HepG2 (cell line): ENCODE data around the gene HUNK. TPM values are rescaled to one million over a fixed set of nuclear protein-coding genes. Genes with fewer than 3 reads are reported as not detected.

Experiments
- ATAC-seq: fragments of 200-7000 bp; cut with Tn5 transposase; 3 replicates; pipeline ENCODE4 v1.9.1; 2020; ENCODE audit warnings: mild to moderate bottlenecking, moderate library complexity
- BruUV-seq: library from RNA; stranded (reverse); fragments of 400-500 nt; replicated peaks from 2 replicates; lab custom pipeline; 2021; lab: Mats Ljungman, UMichigan
- CTCF ChIA-PET: fragments of 300-600 bp; formaldehyde crosslinking; extraction: SDS; loops from one replicate; lab custom pipeline; 2021; ENCODE audit warnings: low total read pairs, inconsistent platforms, low intra/inter-chr PET ratio; lab: Yijun Ruan, JAX
- POLR2A ChIA-PET: fragments of 350-600 bp; sonication (Branson Sonifier 250); formaldehyde crosslinking; loops from one replicate; lab custom pipeline; 2020; ENCODE audit warnings: antibody characterized with exemption, inconsistent platforms; lab: Yijun Ruan, JAX
- DNase-seq: peaks from one replicate; pipeline ENCODE4 v3.0.0-alpha.2; 2015; ENCODE audit warnings: low spot score
- FAIRE-seq: peaks from 3 replicates; lab custom pipeline; 2011; peaks lifted over from hg19 to GRCh38; lab: Jason Lieb, UNC
- H2AFZ ChIP-seq: one replicate; pipeline ENCODE4 v1.6.1; 2011; ENCODE audit warnings: low read length, inconsistent platforms
- H3K27ac ChIP-seq: fragments of 300-600 bp; 3 replicates; pipeline ENCODE4 v1.8.0; 2011; ENCODE audit warnings: mixed run types, mild to moderate bottlenecking, mixed read lengths, low read length, inconsistent platforms; ENCODE audit not compliant: insufficient read depth; ENCODE audit errors: extremely low read length
- H3K27me3 ChIP-seq, 2 experiments: fragments of 200-600 bp in 1 of 2; 2 replicates in 1 of 2; 3 replicates in 1 of 2; pipeline versions ENCODE4 v1.6.0 to v1.8.0; 2011; ENCODE audit warnings: low read length in 2 of 2, mild to moderate bottlenecking in 2 of 2, moderate library complexity in 2 of 2, inconsistent platforms in 1 of 2; ENCODE audit not compliant: insufficient read depth in 2 of 2, control insufficient read depth in 1 of 2
- H3K36me3 ChIP-seq, 2 experiments: fragments of 200-600 bp in 1 of 2; replicated peaks in 1 of 2; 2 replicates in 1 of 2; 3 replicates in 1 of 2; pipeline versions ENCODE4 v1.5.1 to v1.8.0; 2011; ENCODE audit warnings: low read length in 2 of 2, inconsistent platforms in 1 of 2; ENCODE audit not compliant: insufficient read depth in 2 of 2, control insufficient read depth in 1 of 2
- H3K4me1 ChIP-seq: 2 replicates; pipeline ENCODE4 v1.5.1; 2012; ENCODE audit warnings: low read length, inconsistent platforms; ENCODE audit not compliant: insufficient read depth
- H3K4me2 ChIP-seq: 2 replicates; pipeline ENCODE4 v1.6.0; 2011; ENCODE audit warnings: low read depth, low read length, inconsistent platforms
- H3K4me3 ChIP-seq, 3 experiments: fragments of 200-600 bp in 1 of 3; sonication (generic), shearing (Covaris generic) in 1 of 3; replicated peaks in 1 of 3; 2 replicates each; pipeline ENCODE4 v1.5.1; 2011 to 2016; ENCODE audit warnings: low read length in 3 of 3, inconsistent platforms in 2 of 3, low read depth in 2 of 3, mild to moderate bottlenecking in 2 of 3, control low read depth in 1 of 3, mixed read lengths in 1 of 3; ENCODE audit not compliant: insufficient read depth in 1 of 3
- H3K79me2 ChIP-seq: one replicate; pipeline ENCODE4 v1.6.1; 2011; ENCODE audit warnings: low read length, inconsistent platforms; ENCODE audit not compliant: insufficient read depth
- H3K9ac ChIP-seq: 2 replicates; pipeline ENCODE4 v1.6.0; 2011; ENCODE audit warnings: mild to moderate bottlenecking, low read depth, low read length, inconsistent platforms; ENCODE audit not compliant: insufficient read depth
- H3K9me3 ChIP-seq: 2 replicates; pipeline ENCODE4 v1.5.1; 2012; ENCODE audit warnings: mild to moderate bottlenecking, low read length
- H4K20me1 ChIP-seq: 2 replicates; pipeline ENCODE4 v1.6.0; 2011; ENCODE audit warnings: inconsistent platforms, mild to moderate bottlenecking, low read length, moderate library complexity; ENCODE audit not compliant: insufficient read depth
- CAMTA2 ChIP-seq: sonication (generic); formaldehyde crosslinking; IDR thresholded peaks from 2 replicates; pipeline ENCODE4 v1.4.0; 2020; ENCODE audit warnings: mild to moderate bottlenecking, missing genetic modification reagents, borderline replicate concordance
- ERF ChIP-seq: IDR thresholded peaks from 2 replicates; pipeline ENCODE4 v1.6.1; 2018; ENCODE audit warnings: missing biosample characterization, missing genetic modification reagents
- HOXA3 ChIP-seq: sonication (generic); formaldehyde crosslinking; IDR thresholded peaks from 2 replicates; pipeline ENCODE4 v1.5.0; 2020; ENCODE audit warnings: missing genetic modification reagents
- HOXA7 ChIP-seq: sonication (generic); formaldehyde crosslinking; IDR thresholded peaks from 2 replicates; pipeline ENCODE4 v1.8.1; 2022; ENCODE audit warnings: mild to moderate bottlenecking, missing genetic modification reagents, moderate library complexity
- NFKBIZ ChIP-seq: IDR thresholded peaks from 2 replicates; pipeline ENCODE4 v1.6.1; 2018; ENCODE audit warnings: missing genetic modification reagents, missing compliant biosample characterization
- ZNF441 ChIP-seq: sonication (generic); formaldehyde crosslinking; IDR thresholded peaks from 2 replicates; pipeline ENCODE4 v1.7.0; 2021; ENCODE audit warnings: missing genetic modification reagents, borderline replicate concordance
- WGBS: methylation state at CpG from one replicate; pipeline ENCODE4 v1.1.6; 2017; ENCODE audit warnings: low lambda C conversion rate; 5-methylcytosine and 5-hydroxymethylcytosine counted together
- in situ Hi-C: cut with HindIII; loops from 2 replicates; pipeline ENCODE4 v1.10.0; 2017; ENCODE audit warnings: low pct_unique_long_range_greater_than_20kb; ENCODE audit not compliant: extremely low pct_ligation_motif_present
- intact Hi-C: fragments of 100-400 bp; cut with micrococcal nuclease; formaldehyde crosslinking; loops from one replicate; pipeline ENCODE4 v1.10.0; 2022; ENCODE audit not compliant: unreplicated experiment
- polyA plus RNA-seq, 8 experiments: library from polyadenylated mRNA; depleted of rRNA in 3 of 8; stranded (reverse) in 7 of 8; unstranded in 1 of 8; fragments of >200 nt; fragmentation: Illumina TruSeq in 4 of 8; extraction: Trizol in 4 of 8; gene quantifications; 2 replicates each; pipeline versions ENCODE4 v1.2.1 to v1.2.3, GENCODE V29; 2011 to 2016; ENCODE audit warnings: low read depth in 4 of 8, missing spikeins in 1 of 8, mixed read lengths in 1 of 8; ENCODE audit not compliant: insufficient read depth in 1 of 8
- total RNA-seq, 5 experiments: library from RNA; depleted of rRNA; stranded (reverse); fragments of >200 nt; fragmentation: Illumina TruSeq; extraction: Trizol; gene quantifications; 2 replicates each; pipeline ENCODE4 v1.2.3, GENCODE V29; 2016; ENCODE audit warnings: low read depth in 1 of 5
- TF ChIP-seq, protein P1 (sequence below): sonication (generic); formaldehyde crosslinking; IDR thresholded peaks from 2 replicates; pipeline ENCODE4 v1.8.0; 2022; ENCODE audit warnings: missing genetic modification reagents, low read depth, mild to moderate bottlenecking, borderline replicate concordance
- TF ChIP-seq, protein P2 (sequence below): IDR thresholded peaks from 2 replicates; pipeline ENCODE4 v1.6.1; 2016; ENCODE audit warnings: missing compliant biosample characterization, missing genetic modification reagents, borderline replicate concordance
- TF ChIP-seq, protein P3 (sequence below): sonication (generic); formaldehyde crosslinking; IDR thresholded peaks from 2 replicates; pipeline ENCODE4 v1.5.0; 2020; ENCODE audit warnings: mild to moderate bottlenecking, low read depth, missing genetic modification reagents, borderline replicate concordance
- TF ChIP-seq, protein P4 (sequence below): sonication (generic); formaldehyde crosslinking; conservative IDR thresholded peaks from 2 replicates; pipeline ENCODE4 v1.4.0; 2020; ENCODE audit warnings: missing genetic modification reagents
- TF ChIP-seq, protein P5 (sequence below): sonication (generic); formaldehyde crosslinking; IDR thresholded peaks from 2 replicates; pipeline ENCODE4 v1.5.0; 2020; ENCODE audit warnings: mild to moderate bottlenecking, missing genetic modification reagents, borderline replicate concordance

The HUNK gene
- total and polyA plus RNA-seq, 2 of the 13 experiments (the other 11 are each of a cell fraction or from before 2014, with no cell fraction given) = 1.8 to 1.9 TPM

DNA sequence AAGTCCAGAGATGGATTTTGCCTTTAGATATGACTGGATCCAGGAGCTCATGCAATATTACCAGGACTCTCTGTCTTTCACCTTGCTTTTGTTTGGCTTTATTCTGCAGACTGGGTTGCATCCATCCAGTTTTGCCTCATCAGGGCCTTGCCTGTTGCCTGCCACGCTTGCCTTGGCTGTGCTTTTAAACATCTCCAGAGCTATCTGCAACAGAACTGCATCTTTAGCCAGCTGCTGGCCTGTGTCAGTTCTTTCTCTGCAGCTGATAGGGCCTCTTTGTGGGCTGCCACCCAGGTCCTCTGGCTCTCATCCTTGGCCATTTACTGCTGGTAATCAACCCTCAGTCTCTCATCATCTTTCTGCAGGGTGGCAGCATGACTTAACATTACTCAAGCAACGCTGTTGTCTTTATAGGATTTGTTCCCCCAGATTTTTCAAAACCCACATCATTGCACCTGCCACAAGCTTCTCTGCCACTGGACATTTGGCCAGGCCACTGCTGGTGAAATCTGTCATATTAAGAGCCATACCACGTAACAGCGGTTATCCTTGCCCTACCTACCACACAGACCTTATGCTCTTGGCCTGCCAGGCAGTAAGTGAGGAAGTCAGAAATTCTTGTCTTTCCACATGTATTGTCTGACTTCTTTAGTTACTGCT lies 24.4 kb upstream of the HUNK start:
- intact Hi-C loops = no loop called here
- H3K4me3 ChIP-seq = no peak overlapping the region
- H3K27me3 ChIP-seq = peaks cover 0 to 1% of the 10 kb centered on the region in 2 experiments; a peak in 1 of 5 replicates
- no peak overlapping the region for H3K9ac ChIP-seq
- POLR2A ChIA-PET = no interaction called here
- WGBS = 28% methylated on average over 4 of the region's 4 CpGs
- H3K27ac ChIP-seq = no peak overlapping the region
- no peaks in the 10 kb centered on the region for H3K9me3 ChIP-seq
- TF ChIP-seq, protein P1, sequence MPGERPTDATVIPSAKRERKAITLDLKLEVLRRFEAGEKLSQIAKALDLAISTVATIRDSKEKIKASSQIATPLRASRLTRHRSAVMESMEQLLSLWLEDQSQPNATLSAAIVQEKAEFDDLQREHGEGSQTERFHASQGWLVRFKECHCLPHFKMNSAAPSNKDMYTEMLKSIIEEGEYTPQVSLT (CRISPR knock-in tag) = no peak
- TF ChIP-seq, protein P2, sequence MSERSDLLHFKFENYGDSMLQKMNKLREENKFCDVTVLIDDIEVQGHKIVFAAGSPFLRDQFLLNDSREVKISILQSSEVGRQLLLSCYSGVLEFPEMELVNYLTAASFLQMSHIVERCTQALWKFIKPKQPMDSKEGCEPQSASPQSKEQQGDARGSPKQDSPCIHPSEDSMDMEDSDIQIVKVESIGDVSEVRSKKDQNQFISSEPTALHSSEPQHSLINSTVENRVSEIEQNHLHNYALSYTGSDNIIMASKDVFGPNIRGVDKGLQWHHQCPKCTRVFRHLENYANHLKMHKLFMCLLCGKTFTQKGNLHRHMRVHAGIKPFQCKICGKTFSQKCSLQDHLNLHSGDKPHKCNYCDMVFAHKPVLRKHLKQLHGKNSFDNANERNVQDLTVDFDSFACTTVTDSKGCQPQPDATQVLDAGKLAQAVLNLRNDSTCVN (CRISPR knock-in tag) = no peak
- TF ChIP-seq, protein P3, sequence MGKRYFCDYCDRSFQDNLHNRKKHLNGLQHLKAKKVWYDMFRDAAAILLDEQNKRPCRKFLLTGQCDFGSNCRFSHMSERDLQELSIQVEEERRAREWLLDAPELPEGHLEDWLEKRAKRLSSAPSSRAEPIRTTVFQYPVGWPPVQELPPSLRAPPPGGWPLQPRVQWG (CRISPR knock-in tag) = no peak
- no peak for TF ChIP-seq ERF (CRISPR knock-in tag)
- TF ChIP-seq, protein P4, sequence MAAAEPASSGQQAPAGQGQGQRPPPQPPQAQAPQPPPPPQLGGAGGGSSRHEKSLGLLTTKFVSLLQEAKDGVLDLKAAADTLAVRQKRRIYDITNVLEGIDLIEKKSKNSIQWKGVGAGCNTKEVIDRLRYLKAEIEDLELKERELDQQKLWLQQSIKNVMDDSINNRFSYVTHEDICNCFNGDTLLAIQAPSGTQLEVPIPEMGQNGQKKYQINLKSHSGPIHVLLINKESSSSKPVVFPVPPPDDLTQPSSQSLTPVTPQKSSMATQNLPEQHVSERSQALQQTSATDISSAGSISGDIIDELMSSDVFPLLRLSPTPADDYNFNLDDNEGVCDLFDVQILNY (CRISPR knock-in tag) = no peak
- no peak for TF ChIP-seq HOXA7 (CRISPR knock-in tag)
- TF ChIP-seq HOXA3 (CRISPR knock-in tag) = no peak
- no peak for TF ChIP-seq ZNF441
- TF ChIP-seq, protein P5, sequence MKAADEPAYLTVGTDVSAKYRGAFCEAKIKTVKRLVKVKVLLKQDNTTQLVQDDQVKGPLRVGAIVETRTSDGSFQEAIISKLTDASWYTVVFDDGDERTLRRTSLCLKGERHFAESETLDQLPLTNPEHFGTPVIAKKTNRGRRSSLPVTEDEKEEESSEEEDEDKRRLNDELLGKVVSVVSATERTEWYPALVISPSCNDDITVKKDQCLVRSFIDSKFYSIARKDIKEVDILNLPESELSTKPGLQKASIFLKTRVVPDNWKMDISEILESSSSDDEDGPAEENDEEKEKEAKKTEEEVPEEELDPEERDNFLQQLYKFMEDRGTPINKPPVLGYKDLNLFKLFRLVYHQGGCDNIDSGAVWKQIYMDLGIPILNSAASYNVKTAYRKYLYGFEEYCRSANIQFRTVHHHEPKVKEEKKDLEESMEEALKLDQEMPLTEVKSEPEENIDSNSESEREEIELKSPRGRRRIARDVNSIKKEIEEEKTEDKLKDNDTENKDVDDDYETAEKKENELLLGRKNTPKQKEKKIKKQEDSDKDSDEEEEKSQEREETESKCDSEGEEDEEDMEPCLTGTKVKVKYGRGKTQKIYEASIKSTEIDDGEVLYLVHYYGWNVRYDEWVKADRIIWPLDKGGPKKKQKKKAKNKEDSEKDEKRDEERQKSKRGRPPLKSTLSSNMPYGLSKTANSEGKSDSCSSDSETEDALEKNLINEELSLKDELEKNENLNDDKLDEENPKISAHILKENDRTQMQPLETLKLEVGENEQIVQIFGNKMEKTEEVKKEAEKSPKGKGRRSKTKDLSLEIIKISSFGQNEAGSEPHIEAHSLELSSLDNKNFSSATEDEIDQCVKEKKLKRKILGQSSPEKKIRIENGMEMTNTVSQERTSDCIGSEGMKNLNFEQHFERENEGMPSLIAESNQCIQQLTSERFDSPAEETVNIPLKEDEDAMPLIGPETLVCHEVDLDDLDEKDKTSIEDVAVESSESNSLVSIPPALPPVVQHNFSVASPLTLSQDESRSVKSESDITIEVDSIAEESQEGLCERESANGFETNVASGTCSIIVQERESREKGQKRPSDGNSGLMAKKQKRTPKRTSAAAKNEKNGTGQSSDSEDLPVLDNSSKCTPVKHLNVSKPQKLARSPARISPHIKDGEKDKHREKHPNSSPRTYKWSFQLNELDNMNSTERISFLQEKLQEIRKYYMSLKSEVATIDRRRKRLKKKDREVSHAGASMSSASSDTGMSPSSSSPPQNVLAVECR = no peak
- TF ChIP-seq CAMTA2 (CRISPR knock-in tag) = no peak
- TF ChIP-seq NFKBIZ = no peak
- H2AFZ ChIP-seq = no peak overlapping the region
- FAIRE-seq (no peak), DNase-seq (no peak), ATAC-seq (no peak)
- no peak overlapping the region for H3K4me2 ChIP-seq
- H3K79me2 ChIP-seq = no peaks in the 10 kb centered on the region
- no TSS peak for BruUV-seq
- in situ Hi-C loops = no loop called here
- CTCF ChIA-PET = no interaction called here
- H4K20me1 ChIP-seq = no peaks in the 10 kb centered on the region
- no peaks in the 10 kb centered on the region for H3K36me3 ChIP-seq
- H3K4me1 ChIP-seq = no peaks in the 10 kb centered on the region
